Measurements from ENCODE around the gene NME1.

GRCh38 chr17:51119415-51120356, 33.7 kb upstream of the NME1 start:
- TF ChIP-seq CTCF (IDR thresholded peaks at IDR 0.05; ENCODE audit: low read depth, low read length) (peak; percentile 15; the same call in 1 of the 2 replicates), EZH2phosphoT487 (IDR thresholded peaks at IDR 0.05; ENCODE audit: low read depth) (no peak)
